ENCODE results near the gene ITIH3. TPM values are rescaled to one million over a fixed set of nuclear protein-coding genes. Genes with fewer than 3 reads are reported as not detected.

ITIH3 gene
- total RNA-seq, 1 experiment from 2014 or later: not detected

GRCh38 chr3:52838561-52839267, 44.1 kb downstream of the ITIH3 start:
- H3K79me1 ChIP-seq (ENCODE audit: insufficient read depth, low read depth, low read length, poor library complexity, severe bottlenecking): no peaks in the 10 kb centered on the region
- H3K27me3 ChIP-seq (ENCODE audit: insufficient read depth, low read length): no peaks in the 10 kb centered on the region
- no peak overlapping the region for H3K56ac ChIP-seq (ENCODE audit: insufficient read length, low read depth, low read length)
- Mint-ChIP-seq H3K9me3 (no peaks in the 10 kb centered on the region), H3K27ac (no peak overlapping the region), H3K36me3 (ENCODE audit: insufficient read depth in 1 of 3, low read depth in 3 of 3) (peaks cover 0 to 12% (median 3%) of the 10 kb centered on the region in 3 experiments; a peak in 6 of 7 replicates), H3K4me3 (no peak overlapping the region), H3K27me3 (ENCODE audit: low read depth) (no peaks in the 10 kb centered on the region), H3K4me1 (peaks cover 6 to 22% of the 10 kb centered on the region in 2 experiments)
- no peak overlapping the region for H4K8ac ChIP-seq (replicated peaks; ENCODE audit: insufficient read length, low read depth, low read length)
- H3K23ac ChIP-seq (ENCODE audit: insufficient read length, low read depth, low read length): no peak overlapping the region
- no peak overlapping the region for H3T11ph ChIP-seq (ENCODE audit: low read length)
- no peak overlapping the region for H3K18ac ChIP-seq (ENCODE audit: insufficient read length, low read depth, low read length)
- no peak for DNase-seq
- no peak overlapping the region; the same call in 1 of the 2 replicates for H3K14ac ChIP-seq (ENCODE audit: insufficient read depth, low read length)
- no peak overlapping the region for H4K91ac ChIP-seq (ENCODE audit: insufficient read length, low read depth, low read length)
- no peak overlapping the region for H3K27ac ChIP-seq (ENCODE audit: insufficient read length, low read depth, low read length)
- no peak overlapping the region for H2BK12ac ChIP-seq (ENCODE audit: insufficient read length, low read depth, low read length)
- no peaks in the 10 kb centered on the region for H3K79me2 ChIP-seq (ENCODE audit: insufficient read depth, low read length)
- H3K4ac ChIP-seq (ENCODE audit: low read depth, low read length): no peak overlapping the region
- H3K9ac ChIP-seq (ENCODE audit: extremely low read depth, insufficient read length, low read length): no peak overlapping the region
- no peak overlapping the region for H2AK5ac ChIP-seq (ENCODE audit: insufficient read length, low read length)
- H2BK20ac ChIP-seq (ENCODE audit: low read depth, low read length, poor library complexity, severe bottlenecking): no peak overlapping the region
- no peaks in the 10 kb centered on the region for H3K9me3 ChIP-seq (ENCODE audit: control insufficient read depth, low read depth, low read length)
- no peak overlapping the region for H2AFZ ChIP-seq (ENCODE audit: low read length)
- H4K20me1 ChIP-seq (ENCODE audit: control insufficient read depth, insufficient read depth, insufficient read length): no peaks in the 10 kb centered on the region
- H3K23me2 ChIP-seq (ENCODE audit: insufficient read length, low read depth, low read length, poor library complexity, severe bottlenecking): no peaks in the 10 kb centered on the region
- no peak overlapping the region for H2BK120ac ChIP-seq (ENCODE audit: low read depth, low read length, poor library complexity, severe bottlenecking)
- H3K4me1 ChIP-seq (ENCODE audit: insufficient read depth, low read length): no peaks in the 10 kb centered on the region
- no peak overlapping the region for H3K4me2 ChIP-seq (ENCODE audit: insufficient read depth, insufficient read length, low read length)
- no peak overlapping the region for H4K5ac ChIP-seq (ENCODE audit: insufficient read length, low read depth, low read length)
- no peak overlapping the region for H2BK15ac ChIP-seq (ENCODE audit: low read depth, low read length)
- WGBS (ENCODE audit: extremely low coverage, insufficient read length, low lambda C conversion rate): no CpG with 5 or more reads among the region's 8 CpGs
- no peak for TF ChIP-seq CTCF (conservative IDR thresholded peaks at IDR 0.05)
- H2BK5ac ChIP-seq (ENCODE audit: insufficient read length, low read length): no peak overlapping the region

All from H9 (cell line).